Fibroblast of lung (primary cell): ENCODE results near the gene UBTD1. TPM values are rescaled to one million over a fixed set of nuclear protein-coding genes. Genes with fewer than 3 reads are reported as not detected.

Experiments
- DNase-seq, 2 donors: peaks; one replicate each; pipeline versions ENCODE4 v3.0.0 to v3.0.0-alpha.2; 2010; ENCODE audit warnings: low read depth in 2 of 2
- H2AFZ ChIP-seq: 2 replicates; pipeline ENCODE4 v1.5.1; 2012; ENCODE audit warnings: low read length, control low read depth, inconsistent platforms
- H3K27ac ChIP-seq: 2 replicates; pipeline ENCODE4 v1.5.1; 2011; ENCODE audit warnings: low read length, control low read depth; ENCODE audit not compliant: insufficient read depth
- H3K27me3 ChIP-seq: 2 replicates; pipeline ENCODE4 v1.5.1; 2011; ENCODE audit warnings: mild to moderate bottlenecking, low read length; ENCODE audit not compliant: control insufficient read depth, insufficient read depth
- H3K36me3 ChIP-seq: 2 replicates; pipeline ENCODE4 v1.5.1; 2011; ENCODE audit warnings: low read length; ENCODE audit not compliant: control insufficient read depth, insufficient read depth
- H3K4me1 ChIP-seq: 2 replicates; pipeline ENCODE4 v1.5.1; 2011; ENCODE audit warnings: low read length; ENCODE audit not compliant: control insufficient read depth, insufficient read depth; ENCODE audit errors: extremely low read depth
- H3K4me2 ChIP-seq: 2 replicates; pipeline ENCODE4 v1.5.1; 2011; ENCODE audit warnings: low read length, control low read depth; ENCODE audit not compliant: insufficient read depth; ENCODE audit errors: extremely low read depth
- H3K4me3 ChIP-seq, 4 experiments: fragments of 200-600 bp in 1 of 4; sonication (generic) in 1 of 4; replicated peaks in 1 of 4; 2 replicates each; pipeline ENCODE4 v1.5.1; 2011 to 2016; ENCODE audit warnings: low read length in 4 of 4, low read depth in 3 of 4, mild to moderate bottlenecking in 3 of 4, control low read depth in 2 of 4, inconsistent platforms in 1 of 4, mixed read lengths in 1 of 4; ENCODE audit not compliant: insufficient read depth in 1 of 4; ENCODE audit errors: control extremely low read depth in 1 of 4
- H3K79me2 ChIP-seq: 2 replicates; pipeline ENCODE4 v1.5.1; 2012; ENCODE audit warnings: mild to moderate bottlenecking, low read length, inconsistent platforms; ENCODE audit not compliant: control insufficient read depth, insufficient read depth
- H3K9ac ChIP-seq: 2 replicates; pipeline ENCODE4 v1.5.1; 2011; ENCODE audit warnings: mild to moderate bottlenecking, low read length, control low read depth; ENCODE audit not compliant: insufficient read depth
- H3K9me3 ChIP-seq: 2 replicates; pipeline ENCODE4 v1.5.1; 2012; ENCODE audit warnings: low read depth, low read length; ENCODE audit not compliant: control insufficient read depth, insufficient read depth
- H4K20me1 ChIP-seq: 2 replicates; pipeline ENCODE4 v1.5.1; 2011; ENCODE audit warnings: low read length; ENCODE audit not compliant: control insufficient read depth, insufficient read depth; ENCODE audit errors: extremely low read depth
- CTCF ChIP-seq, 2 donors: IDR thresholded peaks in 1 of 2; conservative IDR thresholded peaks in 1 of 2; 1 replicate in 1 of 2; 2 replicates in 1 of 2; pipeline ENCODE4 v1.5.1; 2011 to 2012; ENCODE audit warnings: low read length in 2 of 2, control low read depth in 1 of 2, inconsistent platforms in 1 of 2, low read depth in 1 of 2, mild to moderate bottlenecking in 1 of 2
- EZH2 ChIP-seq: IDR thresholded peaks from 2 replicates; pipeline ENCODE4 v1.5.1; 2012; ENCODE audit warnings: low read length, control low read depth, mild to moderate bottlenecking; ENCODE audit errors: missing control alignments
- polyA plus RNA-seq, 2 donors: library from polyadenylated mRNA; depleted of rRNA in 1 of 2; stranded (reverse) in 1 of 2; unstranded in 1 of 2; fragments of >200 nt; gene quantifications; 2 replicates each; pipeline ENCODE4 v1.2.1, GENCODE V29; 2011 to 2012; ENCODE audit warnings: missing spikeins in 1 of 2
- total RNA-seq: library from RNA; depleted of rRNA; stranded (reverse); fragments of >200 nt; gene quantifications from 2 replicates; pipeline ENCODE4 v1.2.1, GENCODE V29; 2014

UBTD1 gene
- total and polyA plus RNA-seq, 2 donors (not counting 1 experiment from before 2014, with no cell fraction given): 10.7 to 22.0 TPM

- no peaks in the 10 kb centered on the region for H3K27me3 ChIP-seq
- TF ChIP-seq CTCF (conservative IDR thresholded peaks at IDR 0.05 in 1 of 2, IDR thresholded peaks at IDR 0.05 in 1 of 2; ENCODE audit: low read depth in 1 of 2, low read length in 2 of 2) (no peak), EZH2 (no peak)
- peaks cover 9% of the 10 kb centered on the region for H3K36me3 ChIP-seq
- H3K9me3 ChIP-seq: no peaks in the 10 kb centered on the region
- H3K79me2 ChIP-seq: peaks cover 14% of the 10 kb centered on the region
- H3K4me1 ChIP-seq: no peaks in the 10 kb centered on the region
- H3K4me2 ChIP-seq: no peak overlapping the region
- no peak overlapping the region for H2AFZ ChIP-seq
- no peak for DNase-seq
- no peak overlapping the region for H3K4me3 ChIP-seq
- H3K27ac ChIP-seq: no peak overlapping the region
- no peaks in the 10 kb centered on the region for H4K20me1 ChIP-seq
- no peak overlapping the region for H3K9ac ChIP-seq
Observed at GRCh38 chr10:97479939-97480338, 18.8 kb upstream of the UBTD1 start.

GRCh38 chr10:97481071-97481470, 17.7 kb upstream of the UBTD1 start:
- H4K20me1 ChIP-seq: no peaks in the 10 kb centered on the region
- H3K79me2 ChIP-seq: peaks cover 22% of the 10 kb centered on the region
- TF ChIP-seq CTCF (conservative IDR thresholded peaks at IDR 0.05 in 1 of 2, IDR thresholded peaks at IDR 0.05 in 1 of 2; ENCODE audit: low read depth in 1 of 2, low read length in 2 of 2) (no peak), EZH2 (no peak)
- no peak overlapping the region for H3K4me2 ChIP-seq
- H2AFZ ChIP-seq: no peak overlapping the region
- peaks cover 9% of the 10 kb centered on the region for H3K36me3 ChIP-seq
- no peak overlapping the region for H3K27ac ChIP-seq
- H3K4me3 ChIP-seq: no peak overlapping the region
- no peak overlapping the region for H3K9ac ChIP-seq
- H3K4me1 ChIP-seq: no peaks in the 10 kb centered on the region
- no peaks in the 10 kb centered on the region for H3K9me3 ChIP-seq
- no peak for DNase-seq
- no peaks in the 10 kb centered on the region for H3K27me3 ChIP-seq

GRCh38 chr10:97482381-97482780, 16.3 kb upstream of the UBTD1 start:
- peaks cover 9% of the 10 kb centered on the region for H3K36me3 ChIP-seq
- peaks cover 29% of the 10 kb centered on the region for H3K79me2 ChIP-seq

More at GRCh38 chr10:97482381-97482780, 16.3 kb upstream of the UBTD1 start:
- no peaks in the 10 kb centered on the region for H3K4me1 ChIP-seq
- no peak for TF ChIP-seq CTCF (conservative IDR thresholded peaks at IDR 0.05 in 1 of 2, IDR thresholded peaks at IDR 0.05 in 1 of 2; ENCODE audit: low read depth in 1 of 2, low read length in 2 of 2)
- no peak for TF ChIP-seq EZH2
- H3K4me3 ChIP-seq: no peak overlapping the region
- no peak overlapping the region for H3K9ac ChIP-seq
- H3K4me2 ChIP-seq: no peak overlapping the region
- H3K27me3 ChIP-seq: no peaks in the 10 kb centered on the region
- H2AFZ ChIP-seq: no peak overlapping the region
- H3K9me3 ChIP-seq: no peaks in the 10 kb centered on the region
- H3K27ac ChIP-seq: no peak overlapping the region
- H4K20me1 ChIP-seq: no peaks in the 10 kb centered on the region
- DNase-seq: no peak
